ENCODE data around the gene CYB5B.

The CYB5B gene

GRCh38 chr16:69444873-69445517, 20.6 kb downstream of the CYB5B start:
- DNase-seq (ENCODE audit: low read depth) = no peak

- DNase-seq (ENCODE audit: low read depth) = no peak
Measured at GRCh38 chr16:69448470-69449193, 24.2 kb downstream of the CYB5B start.

- DNase-seq (ENCODE audit: low read depth) = no peak
Measured at GRCh38 chr16:69451166-69451565, 26.7 kb downstream of the CYB5B start.

- DNase-seq (ENCODE audit: low read depth) = no peak
Measured at GRCh38 chr16:69453936-69454335, 29.5 kb downstream of the CYB5B start.

- DNase-seq (ENCODE audit: low read depth) = no peak
Measured at GRCh38 chr16:69463876-69464275, 39.5 kb downstream of the CYB5B start.

- no peak for DNase-seq (ENCODE audit: low read depth)
Measured at GRCh38 chr16:69465083-69465721, 40.8 kb downstream of the CYB5B start.

GRCh38 chr16:69465881-69466280, 41.5 kb downstream of the CYB5B start:
- DNase-seq (ENCODE audit: low read depth) = no peak

- no peak for DNase-seq (ENCODE audit: low read depth)
Measured at GRCh38 chr16:69466547-69466946, 42.1 kb downstream of the CYB5B start.

GRCh38 chr16:69467080-69467479, 42.7 kb downstream of the CYB5B start:
- no peak for DNase-seq (ENCODE audit: low read depth)

- no peak for DNase-seq (ENCODE audit: low read depth)
Measured at GRCh38 chr16:69467531-69468204, 43.2 kb downstream of the CYB5B start.

GRCh38 chr16:69469807-69470561, 45.6 kb downstream of the CYB5B start:
- peak; percentile 22 for DNase-seq (ENCODE audit: low read depth)

GRCh38 chr16:69471121-69471520, 46.7 kb downstream of the CYB5B start:
- DNase-seq (ENCODE audit: low read depth) = no peak

GRCh38 chr16:69474408-69474807, 50.0 kb downstream of the CYB5B start:
- no peak for DNase-seq (ENCODE audit: low read depth)

GRCh38 chr16:69476920-69477443, 52.6 kb downstream of the CYB5B start:
- DNase-seq (ENCODE audit: low read depth) = no peak

- no peak for DNase-seq (ENCODE audit: low read depth)
Measured at GRCh38 chr16:69477546-69477945, 53.1 kb downstream of the CYB5B start.

GRCh38 chr16:69478685-69479084, 54.3 kb downstream of the CYB5B start:
- DNase-seq (ENCODE audit: low read depth) = no peak

- DNase-seq (ENCODE audit: low read depth) = no peak
Measured at GRCh38 chr16:69479775-69480174, 55.4 kb downstream of the CYB5B start.

GRCh38 chr16:69481901-69482341, 57.5 kb downstream of the CYB5B start:
- no peak for DNase-seq (ENCODE audit: low read depth)

GRCh38 chr16:69482410-69482991, 58.1 kb downstream of the CYB5B start:
- no peak for DNase-seq (ENCODE audit: low read depth)

- DNase-seq (ENCODE audit: low read depth) = no peak
Measured at GRCh38 chr16:69483611-69484010, 59.2 kb downstream of the CYB5B start.

GRCh38 chr16:69485361-69485760, 60.9 kb downstream of the CYB5B start:
- no peak for DNase-seq (ENCODE audit: low read depth)
